GM23338 (cell line): ENCODE results near the gene TYW1B. TPM values are rescaled to one million over a fixed set of nuclear protein-coding genes. Genes with fewer than 3 reads are reported as not detected.
A peak's percentile ranks its signal among the peaks of the same experiment; 100 is the strongest.
"Not testable (repeated sequence)": the region's sequence is repeated elsewhere in the genome, so short reads cannot be mapped to it uniquely, and the experiment has no call there.

Experiments
- ATAC-seq: fragments of 200-7000 bp; cut with Tn5 transposase; 3 replicates; pipeline ENCODE4 v1.9.1; 2020
- DNase-seq: peaks from one replicate; pipeline ENCODE4 v3.0.0-alpha.2; 2015; ENCODE audit warnings: low spot score
- H2AFZ ChIP-seq: fragments of 200-600 bp; sonication (generic); 2 replicates; pipeline ENCODE4 v1.8.0; 2016; ENCODE audit warnings: antibody characterized with exemption, mild to moderate bottlenecking, moderate library complexity
- H3F3A ChIP-seq: fragments of 200-600 bp; sonication (generic); replicated peaks from 2 replicates; pipeline ENCODE4 v1.8.0; 2017; ENCODE audit warnings: antibody characterized with exemption, mixed run types, low read depth
- H3K27ac ChIP-seq: fragments of 200-600 bp; sonication (generic); 2 replicates; pipeline ENCODE4 v1.6.1; 2016; ENCODE audit warnings: low read depth
- H3K27me3 ChIP-seq: fragments of 200-600 bp; sonication (generic); 2 replicates; pipeline ENCODE4 v1.8.0; 2016; ENCODE audit warnings: mild to moderate bottlenecking, mixed run types, moderate library complexity; ENCODE audit not compliant: insufficient read depth
- H3K36me3 ChIP-seq: fragments of 200-600 bp; sonication (generic); 2 replicates; pipeline ENCODE4 v1.8.0; 2016; ENCODE audit warnings: mild to moderate bottlenecking; ENCODE audit not compliant: insufficient read depth
- H3K4me1 ChIP-seq: fragments of 200-600 bp; sonication (generic); 2 replicates; pipeline ENCODE4 v1.8.0; 2016; ENCODE audit warnings: mild to moderate bottlenecking, moderate library complexity; ENCODE audit not compliant: insufficient read depth
- H3K4me2 ChIP-seq: fragments of 200-600 bp; sonication (generic); 2 replicates; pipeline ENCODE4 v1.7.1; 2017; ENCODE audit warnings: mixed run types
- H3K4me3 ChIP-seq: fragments of 200-600 bp; sonication (generic); 2 replicates; pipeline ENCODE4 v1.6.1; 2016; ENCODE audit warnings: mixed run types
- H3K79me2 ChIP-seq: fragments of 200-600 bp; sonication (generic); replicated peaks from 2 replicates; pipeline ENCODE4 v1.8.0; 2017; ENCODE audit warnings: mild to moderate bottlenecking; ENCODE audit not compliant: insufficient read depth
- H3K9me2 ChIP-seq: fragments of 200-600 bp; sonication (generic); 2 replicates; pipeline ENCODE4 v1.8.0; 2017; ENCODE audit not compliant: insufficient read depth
- H4K20me1 ChIP-seq: fragments of 200-600 bp; sonication (generic); replicated peaks from 2 replicates; pipeline ENCODE4 v1.8.0; 2017; ENCODE audit warnings: mild to moderate bottlenecking; ENCODE audit not compliant: insufficient read depth
- H3K27ac Mint-ChIP-seq: 2 replicates; pipeline ENCODE4 v1.8.0; 2020; ENCODE audit warnings: inconsistent platforms, mild to moderate bottlenecking, moderate library complexity, mixed read lengths
- H3K27me3 Mint-ChIP-seq: 3 replicates; pipeline ENCODE4 v1.8.0; 2022; ENCODE audit warnings: low read depth, mild to moderate bottlenecking, moderate library complexity, mixed read lengths, inconsistent platforms; ENCODE audit not compliant: insufficient read depth, poor library complexity
- H3K36me3 Mint-ChIP-seq: 3 replicates; pipeline ENCODE4 v1.8.0; 2021; ENCODE audit warnings: low read depth, mild to moderate bottlenecking, inconsistent platforms, moderate library complexity, mixed read lengths
- H3K4me1 Mint-ChIP-seq: 3 replicates; pipeline ENCODE4 v1.8.0; 2020; ENCODE audit warnings: mild to moderate bottlenecking, inconsistent platforms, mixed read lengths
- H3K4me3 Mint-ChIP-seq: 3 replicates; pipeline ENCODE4 v1.8.0; 2021; ENCODE audit warnings: moderate library complexity, mild to moderate bottlenecking, inconsistent platforms, mixed read lengths
- H3K9me3 Mint-ChIP-seq: 3 replicates; pipeline ENCODE4 v1.8.0; 2020; ENCODE audit warnings: moderate library complexity, mild to moderate bottlenecking, inconsistent platforms, mixed read lengths
- CREB1 ChIP-seq: fragments of 250-450 bp; sonication (Bioruptor Pico); IDR thresholded peaks from 2 replicates; pipeline ENCODE4 v1.5.0; 2020; ENCODE audit warnings: low read depth, mild to moderate bottlenecking, moderate library complexity
- ETS1 ChIP-seq: IDR thresholded peaks from 2 replicates; pipeline ENCODE4 v1.6.1; 2016; ENCODE audit warnings: antibody characterized with exemption
- EZH2phosphoT487 ChIP-seq: fragments of 200-600 bp; sonication (generic); IDR thresholded peaks from one replicate; pipeline ENCODE4 v1.8.1; 2018; ENCODE audit warnings: antibody characterized with exemption; ENCODE audit not compliant: unreplicated experiment
- JUNB ChIP-seq: IDR thresholded peaks from one replicate; pipeline ENCODE4 v1.6.1; 2016; ENCODE audit warnings: antibody characterized with exemption; ENCODE audit not compliant: unreplicated experiment
- NANOG ChIP-seq: IDR thresholded peaks from 2 replicates; pipeline ENCODE4 v1.6.1; 2016; ENCODE audit warnings: antibody characterized with exemption, borderline replicate concordance
- POLR2AphosphoS5 ChIP-seq: IDR thresholded peaks from 2 replicates; pipeline ENCODE4 v1.6.1; 2016; ENCODE audit warnings: antibody characterized with exemption, low read depth
- ZNF114 ChIP-seq: fragments of 250-450 bp; sonication (Bioruptor Pico); IDR thresholded peaks from 2 replicates; pipeline ENCODE4 v1.5.0; 2020; ENCODE audit warnings: mild to moderate bottlenecking, moderate library complexity
- ZNF331 ChIP-seq: fragments of 250-450 bp; sonication (Bioruptor Pico); IDR thresholded peaks from 2 replicates; pipeline ENCODE4 v1.5.0; 2020; ENCODE audit warnings: low read depth, mild to moderate bottlenecking, moderate library complexity
- ZNF462 ChIP-seq: fragments of 250-450 bp; sonication (Bioruptor Pico); IDR thresholded peaks from 2 replicates; pipeline ENCODE4 v1.5.0; 2020; ENCODE audit warnings: mild to moderate bottlenecking, moderate library complexity
- polyA plus RNA-seq: library from polyadenylated mRNA; unstranded; fragments of >200 nt; fragmentation: Nextera tagmentation; extraction: Ambion mirVana; gene quantifications from 2 replicates; pipeline ENCODE4 v1.2.1, GENCODE V29; 2016
- total RNA-seq: library from RNA; depleted of rRNA; stranded (reverse); fragments of >200 nt; shearing (Covaris generic); gene quantifications from 2 replicates; pipeline ENCODE4 v1.2.3, GENCODE V29; 2014

The TYW1B gene
- total and polyA plus RNA-seq, 2 experiments from 2014 or later, result 2.8 to 5.6 TPM

DNA sequence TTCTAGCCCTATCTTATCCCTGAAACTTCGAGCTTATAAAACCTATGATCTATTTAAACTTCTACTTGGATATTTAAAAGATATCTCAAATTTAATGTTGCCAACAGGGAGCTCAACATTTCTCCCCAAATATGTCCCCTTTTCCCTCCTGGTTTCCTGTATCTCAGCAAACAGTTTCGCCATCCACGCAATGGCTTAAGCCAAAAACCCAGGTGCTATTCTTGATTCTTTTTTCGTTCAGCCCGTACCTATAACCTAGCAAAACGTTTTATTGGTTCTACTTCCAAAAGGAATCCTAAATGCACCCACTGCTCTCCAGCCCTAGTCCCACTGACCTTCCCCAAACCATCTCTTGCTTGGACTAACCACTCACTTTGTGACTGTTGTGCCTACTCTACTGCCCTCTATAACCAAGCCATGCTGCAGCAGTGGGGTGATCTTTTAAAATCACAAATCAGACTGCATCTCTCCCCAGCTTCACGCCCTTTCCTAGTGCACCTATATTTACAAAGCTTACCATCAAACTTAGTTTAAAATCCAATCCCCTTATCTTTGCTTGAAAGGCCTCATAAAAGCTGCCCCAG lies 201.5 kb downstream of the TYW1B start:
- not testable (repeated sequence) for H3K36me3 Mint-ChIP-seq, H3K27ac Mint-ChIP-seq, H4K20me1 ChIP-seq

GRCh38 chr7:72625721-72626423 lies 202.1 kb downstream of the TYW1B start:
- H3K27ac ChIP-seq, H3F3A ChIP-seq, H3K4me3 ChIP-seq, DNase-seq, H3K4me3 Mint-ChIP-seq, H3K27me3 Mint-ChIP-seq, H4K20me1 ChIP-seq, H3K9me2 ChIP-seq, H3K27ac Mint-ChIP-seq, H3K79me2 ChIP-seq, H3K36me3 Mint-ChIP-seq, H2AFZ ChIP-seq, H3K9me3 Mint-ChIP-seq, H3K27me3 ChIP-seq, H3K4me2 ChIP-seq, H3K36me3 ChIP-seq, ATAC-seq: not testable (repeated sequence)
- peaks cover 19% of the 10 kb centered on the region for H3K4me1 ChIP-seq
- peaks cover 21% of the 10 kb centered on the region for H3K4me1 Mint-ChIP-seq

More for the DNA sequence above, 201.5 kb downstream of the TYW1B start:
- not testable (repeated sequence) for H3K27me3 Mint-ChIP-seq, H3K4me3 Mint-ChIP-seq, H3K36me3 ChIP-seq, H3K4me2 ChIP-seq, H3K79me2 ChIP-seq, H3K27me3 ChIP-seq, H3K9me3 Mint-ChIP-seq, H3F3A ChIP-seq, H3K4me3 ChIP-seq, H3K9me2 ChIP-seq, H2AFZ ChIP-seq, DNase-seq
- peaks cover 13% of the 10 kb centered on the region for H3K4me1 ChIP-seq
- H3K4me1 Mint-ChIP-seq, result peaks cover 15% of the 10 kb centered on the region
- 0 out of 2 replicates have a peak overlapping the region, but pooled peaks have one; percentile 45 for H3K27ac ChIP-seq
- ATAC-seq, result peak; percentile 36

DNA sequence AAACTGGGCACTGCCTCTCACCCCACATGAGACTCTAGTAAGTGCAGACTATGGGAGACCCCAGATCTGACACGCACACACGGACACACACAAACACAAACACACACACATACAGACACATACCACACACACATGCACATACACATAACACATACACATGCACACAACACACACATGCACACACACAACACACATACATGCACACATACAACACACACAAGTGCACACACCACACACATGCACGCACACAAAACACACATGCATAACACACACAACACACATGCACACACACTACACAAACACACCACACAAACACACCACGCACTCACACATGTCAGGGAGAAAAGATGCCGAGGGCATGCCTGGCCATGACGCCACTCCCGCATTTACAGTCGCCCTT lies 205.5 kb downstream of the TYW1B start:
- Mint-ChIP-seq H3K27ac (peak overlapping the region; percentile 94), H3K9me3 (no peaks in the 10 kb centered on the region; the same call in 2 of the 3 replicates), H3K27me3 (peaks cover 7% of the 10 kb centered on the region)
- TF ChIP-seq ZNF331, result no peak
- no peak for TF ChIP-seq ZNF462 (CRISPR knock-in tag)
- TF ChIP-seq EZH2phosphoT487, result no peak
- TF ChIP-seq ZNF114 (CRISPR knock-in tag), result no peak
- no peak for TF ChIP-seq ETS1
- no peak for TF ChIP-seq POLR2AphosphoS5
- no peak for TF ChIP-seq JUNB
- no peak for TF ChIP-seq NANOG
- TF ChIP-seq CREB1, result no peak

More for the DNA sequence above, 205.5 kb downstream of the TYW1B start:
- Histone ChIP-seq H3K4me2 (peak overlapping the region; percentile 23; the same call in 1 of the 2 replicates), H3F3A (no peaks in the 10 kb centered on the region), H2AFZ (no peak overlapping the region), H3K9me2 (no peaks in the 10 kb centered on the region), H3K27me3 (no peaks in the 10 kb centered on the region), H3K36me3 (no peaks in the 10 kb centered on the region), H3K27ac (peak overlapping the region; percentile 91), H3K4me1 (peaks cover 31% of the 10 kb centered on the region), H3K79me2 (no peaks in the 10 kb centered on the region), H3K4me3 (peak overlapping the region; percentile 9; the same call in 1 of the 2 replicates), H4K20me1 (no peaks in the 10 kb centered on the region)
- DNase-seq (no peak), ATAC-seq (no peak)
- peaks cover 31% of the 10 kb centered on the region for H3K4me1 Mint-ChIP-seq
- H3K4me3 Mint-ChIP-seq, result 0 out of 3 replicates have a peak overlapping the region, but pooled peaks have one; percentile 0
- peaks cover 6% of the 10 kb centered on the region; the same call in 2 of the 3 replicates for H3K36me3 Mint-ChIP-seq
